ENCODE measurements around the gene BLOC1S4.

BLOC1S4 gene

DNA sequence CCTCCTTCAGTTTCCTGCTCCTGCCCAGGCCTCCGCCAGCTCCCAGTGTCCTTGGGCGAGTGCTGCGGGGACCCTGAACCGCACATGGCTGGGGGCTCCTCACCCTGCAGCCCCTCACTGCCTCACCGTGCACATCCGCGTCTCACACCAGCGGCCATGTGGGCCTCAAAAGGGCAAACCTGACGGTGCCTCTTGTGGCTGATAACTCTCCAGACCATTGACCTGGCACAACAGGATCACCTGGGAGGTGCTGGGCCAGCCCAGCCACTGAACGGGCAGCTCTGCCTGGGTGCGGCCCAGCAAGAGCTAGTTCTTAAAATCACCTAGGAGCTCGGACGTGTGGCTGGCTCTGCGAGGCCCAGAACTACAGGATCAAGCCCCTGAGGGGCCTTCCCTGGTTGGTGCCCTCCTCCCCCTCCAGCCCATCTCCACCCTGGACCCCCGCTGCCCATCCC, 26.4 kb upstream of the BLOC1S4 start:
- DNase-seq (ENCODE audit: extremely low read depth in 1 of 2, low read depth in 1 of 2) = no peak

DNA sequence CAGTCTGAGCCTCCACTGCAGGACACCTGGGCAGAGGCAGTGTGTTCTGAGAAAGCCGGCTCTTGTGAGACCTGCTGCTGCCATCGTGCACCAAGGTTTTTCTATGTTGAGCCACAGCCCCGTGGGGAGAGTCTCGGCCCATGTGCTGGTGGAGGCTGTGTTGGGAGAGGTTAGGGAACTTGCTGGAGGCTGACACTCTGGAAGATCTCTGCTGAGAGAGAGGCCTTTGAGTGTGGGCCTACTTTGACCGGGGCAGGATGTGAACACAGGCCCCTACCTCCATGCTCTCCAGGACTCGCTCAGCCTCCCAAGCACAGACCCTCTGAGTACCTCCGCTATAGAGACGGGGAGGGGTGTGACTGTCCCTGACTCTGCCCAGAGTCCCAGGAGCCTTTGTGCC, 23.6 kb upstream of the BLOC1S4 start:
- DNase-seq (ENCODE audit: extremely low read depth in 1 of 2, low read depth in 1 of 2) = no peak

DNA sequence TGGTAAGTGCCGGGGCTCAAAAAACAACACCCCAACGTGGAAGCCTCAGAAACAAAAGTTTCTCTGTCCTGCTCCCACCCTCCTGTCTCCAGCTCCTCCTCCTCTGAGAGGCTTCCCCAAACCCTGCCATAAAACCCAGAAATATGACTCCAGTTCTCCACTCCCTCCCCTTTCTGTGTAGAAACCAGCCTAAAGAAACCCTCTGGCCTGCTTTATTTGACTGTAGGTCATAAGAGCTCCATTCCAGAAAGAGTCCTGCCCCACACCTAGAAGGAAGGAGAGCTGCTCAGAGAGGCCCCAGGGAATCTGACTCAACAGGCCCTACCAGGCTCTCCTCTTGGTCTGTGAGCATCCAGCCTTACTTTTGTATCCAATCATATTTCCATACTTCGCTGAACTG, 23.2 kb upstream of the BLOC1S4 start:
- DNase-seq (ENCODE audit: extremely low read depth in 1 of 2, low read depth in 1 of 2) = no peak

DNA sequence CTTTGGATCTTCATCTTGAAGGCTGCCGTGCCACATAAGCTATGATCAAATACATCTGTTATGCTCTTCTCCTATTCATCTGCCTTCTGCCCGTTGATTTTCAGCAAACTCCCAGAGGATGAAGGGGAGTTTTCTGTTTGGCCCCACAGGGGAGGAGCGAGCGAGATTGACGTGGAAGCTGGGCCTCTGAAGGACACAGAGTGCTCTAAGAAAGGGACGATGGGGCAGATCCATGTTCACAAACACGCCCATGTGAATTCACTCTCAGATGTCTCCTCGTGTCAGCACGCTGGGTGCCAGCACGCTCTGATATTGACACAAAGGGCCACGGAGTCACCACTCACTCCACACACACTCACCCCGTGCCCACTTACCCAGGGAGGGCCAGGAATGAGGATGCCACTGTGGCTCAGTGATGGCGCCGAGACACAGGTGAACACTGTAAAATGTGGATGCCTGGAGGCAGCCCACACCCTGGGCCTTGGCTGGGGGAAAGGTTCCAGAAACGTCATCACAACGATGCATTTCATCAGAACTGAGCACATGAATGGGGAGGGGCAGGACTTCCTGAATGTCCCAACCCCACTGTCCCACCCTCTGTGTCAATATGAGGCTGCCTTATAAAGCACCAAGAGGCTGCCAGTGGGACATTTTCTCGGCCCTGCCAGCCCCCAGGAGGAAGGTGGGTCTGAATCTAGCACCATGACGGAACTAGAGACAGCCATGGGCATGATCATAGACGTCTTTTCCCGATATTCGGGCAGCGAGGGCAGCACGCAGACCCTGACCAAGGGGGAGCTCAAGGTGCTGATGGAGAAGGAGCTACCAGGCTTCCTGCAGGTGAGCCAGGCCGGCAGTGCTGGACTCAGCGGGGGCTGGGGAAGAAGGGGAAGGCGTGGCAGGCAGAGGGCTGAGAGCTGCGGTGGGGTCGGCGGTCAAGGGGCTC, 22.5 kb upstream of the BLOC1S4 start, which contains the start of gene S100P:
S100P (plus strand) TSS at position 648 of the 946 bp plus-strand sequence; CDS start at position 703, 55 bp downstream.
- no peak for DNase-seq (ENCODE audit: extremely low read depth in 1 of 2, low read depth in 1 of 2)

DNA sequence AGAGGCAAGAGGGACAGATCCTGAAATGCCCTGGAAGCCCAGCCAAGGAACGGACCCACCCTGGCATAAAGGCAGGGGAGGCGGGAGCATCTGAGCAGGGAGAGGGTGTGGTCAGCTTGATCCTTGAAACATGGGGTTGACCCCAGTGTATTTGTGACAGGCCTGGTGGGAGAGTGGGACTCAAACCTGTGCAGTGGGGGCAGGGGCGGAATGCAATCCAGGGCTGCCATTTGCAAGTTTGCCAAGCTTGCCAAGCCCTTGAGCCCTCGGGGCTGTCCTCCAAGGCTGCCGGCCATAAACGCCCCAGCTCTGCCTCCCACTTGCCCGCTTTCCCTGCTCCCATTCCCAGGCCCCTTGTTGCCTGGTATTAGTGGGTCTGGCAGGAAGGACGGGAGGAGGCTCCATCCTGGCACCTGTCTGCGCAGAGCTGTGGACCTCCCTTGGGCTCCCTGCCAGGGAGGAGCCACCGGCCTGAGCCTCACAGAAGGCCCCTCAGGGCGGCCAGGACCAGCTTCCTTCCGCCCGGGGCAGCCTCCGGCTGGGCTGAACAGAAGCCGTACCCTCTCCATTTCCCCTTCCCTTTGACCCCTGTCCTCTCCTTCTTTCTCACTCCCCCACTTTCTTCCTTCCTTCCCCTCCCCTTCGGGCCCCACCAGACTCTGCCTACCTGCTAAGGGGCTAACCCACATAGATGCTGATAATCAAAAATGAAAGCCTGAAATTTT, 21.6 kb upstream of the BLOC1S4 start:
- DNase-seq (ENCODE audit: extremely low read depth in 1 of 2, low read depth in 1 of 2) = no peak

DNA sequence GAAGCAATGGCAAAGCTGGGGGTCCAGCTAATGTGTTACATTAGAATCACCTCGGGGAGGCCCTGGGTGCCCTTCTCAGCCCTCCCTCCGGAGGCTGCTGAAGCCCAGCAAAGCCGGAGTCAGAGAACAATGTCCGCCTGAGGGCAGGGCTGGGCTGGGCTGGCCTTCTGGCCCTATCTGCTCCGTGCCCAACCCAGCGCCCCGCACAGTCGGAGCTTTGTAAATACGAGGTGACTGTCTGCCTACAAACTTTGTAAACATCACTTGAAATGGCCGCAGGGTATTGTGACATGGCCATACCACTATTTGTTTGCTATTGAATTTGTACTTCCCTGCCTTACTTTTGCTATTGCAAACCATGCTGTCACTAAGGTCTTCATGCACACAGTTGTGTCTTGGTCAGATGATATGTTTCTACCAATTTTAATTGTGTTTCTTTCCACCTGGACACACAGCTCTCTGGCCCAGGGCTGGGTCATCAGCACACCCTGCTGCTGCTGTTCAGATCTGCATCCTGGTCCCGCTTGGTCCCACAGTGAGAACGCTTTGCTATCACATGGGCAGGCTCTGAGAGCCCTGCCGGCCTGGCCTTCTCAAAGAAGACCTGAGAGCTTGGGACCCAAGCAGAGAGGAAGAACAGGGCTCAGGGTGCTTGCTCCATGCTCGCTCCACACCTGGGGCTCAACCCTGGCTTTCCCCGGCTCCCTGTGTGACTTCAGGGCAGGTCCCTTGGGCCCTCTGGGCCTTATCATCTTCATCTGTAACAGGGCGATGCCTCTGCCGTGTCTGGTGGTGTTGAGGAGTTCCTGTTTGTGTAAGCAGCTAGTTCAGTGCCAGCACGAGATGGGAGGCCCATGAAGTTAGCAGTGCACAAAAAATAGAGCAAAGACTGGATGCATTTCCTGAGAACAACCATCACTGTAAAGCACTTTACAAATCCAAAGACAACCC, 20.0 kb upstream of the BLOC1S4 start:
- DNase-seq (ENCODE audit: extremely low read depth in 1 of 2, low read depth in 1 of 2) = no peak

DNA sequence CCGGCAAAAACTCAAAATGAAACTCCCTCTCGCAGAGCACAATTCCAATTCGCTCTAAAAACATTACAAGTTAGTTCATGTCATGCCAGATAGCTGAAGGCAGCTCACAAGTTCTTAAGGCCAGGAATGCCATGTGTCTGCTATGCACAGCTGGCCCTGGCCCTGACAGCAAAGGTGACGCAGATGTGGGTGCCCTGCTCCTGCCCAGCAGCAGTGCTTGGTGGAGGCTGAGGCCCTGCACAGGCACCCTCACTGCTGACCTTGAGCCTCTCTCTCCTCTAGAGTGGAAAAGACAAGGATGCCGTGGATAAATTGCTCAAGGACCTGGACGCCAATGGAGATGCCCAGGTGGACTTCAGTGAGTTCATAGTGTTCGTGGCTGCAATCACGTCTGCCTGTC, 19.4 kb upstream of the BLOC1S4 start:
- no peak for DNase-seq (ENCODE audit: extremely low read depth in 1 of 2, low read depth in 1 of 2)

DNA sequence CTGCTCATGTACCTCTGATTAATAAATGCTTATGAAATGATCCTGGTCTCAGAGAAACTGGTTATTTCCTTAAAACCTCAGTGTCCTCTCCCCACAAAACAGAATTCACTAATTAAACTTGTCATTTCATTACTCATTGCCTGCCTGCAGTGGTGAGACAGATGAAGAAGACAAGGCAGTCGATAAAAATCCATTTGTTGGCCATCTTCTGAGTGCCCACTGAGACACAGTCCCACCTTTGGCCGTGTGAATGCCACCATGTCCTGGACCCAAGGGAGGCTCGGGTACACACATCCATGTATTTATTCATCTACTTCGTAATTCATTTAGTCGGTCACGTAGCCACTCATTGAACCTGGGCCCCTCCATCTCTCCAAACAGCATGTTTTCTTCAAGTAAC, 18.8 kb upstream of the BLOC1S4 start:
- DNase-seq (ENCODE audit: extremely low read depth in 1 of 2, low read depth in 1 of 2) = no peak

DNA sequence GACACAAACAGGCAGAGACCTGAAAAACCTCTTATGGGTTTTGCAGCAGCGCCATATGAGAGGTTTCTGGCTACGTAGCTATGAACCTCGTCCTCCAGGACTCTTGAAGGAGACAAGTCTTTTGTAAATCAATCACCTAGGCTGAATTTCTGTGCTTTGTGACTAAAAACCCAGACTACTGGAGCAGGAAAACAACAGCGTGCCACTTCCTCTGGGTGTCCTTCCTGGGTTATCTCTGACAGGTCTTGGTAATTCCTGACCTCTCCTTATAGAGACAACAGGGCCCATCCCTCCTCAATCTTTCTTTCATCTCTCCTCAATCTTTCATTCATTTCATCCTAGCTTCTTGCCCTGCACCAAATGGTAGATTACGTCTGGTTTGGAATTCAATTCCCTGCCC, 16.6 kb upstream of the BLOC1S4 start:
- DNase-seq (ENCODE audit: extremely low read depth in 1 of 2, low read depth in 1 of 2) = no peak

DNA sequence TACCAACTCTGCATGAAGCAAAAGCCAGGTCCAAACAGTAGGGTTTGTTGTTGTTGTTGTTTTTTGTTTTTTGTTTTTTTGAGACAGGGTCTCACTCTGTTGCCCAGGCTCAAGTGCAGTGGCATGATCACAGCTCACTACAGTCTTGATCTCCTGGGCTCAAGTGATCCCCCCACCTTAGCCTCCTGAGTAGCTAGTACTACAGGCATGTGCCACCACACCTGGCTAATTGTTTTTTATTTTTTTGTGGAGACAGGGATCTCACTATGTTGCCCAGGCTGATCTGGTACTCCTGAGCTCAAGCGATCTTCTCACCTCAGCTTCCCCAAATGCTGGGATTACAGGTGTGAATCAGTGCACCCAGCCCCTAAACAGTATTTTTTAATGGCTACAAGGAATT, 16.1 kb upstream of the BLOC1S4 start:
- no peak for DNase-seq (ENCODE audit: extremely low read depth in 1 of 2, low read depth in 1 of 2)

DNA sequence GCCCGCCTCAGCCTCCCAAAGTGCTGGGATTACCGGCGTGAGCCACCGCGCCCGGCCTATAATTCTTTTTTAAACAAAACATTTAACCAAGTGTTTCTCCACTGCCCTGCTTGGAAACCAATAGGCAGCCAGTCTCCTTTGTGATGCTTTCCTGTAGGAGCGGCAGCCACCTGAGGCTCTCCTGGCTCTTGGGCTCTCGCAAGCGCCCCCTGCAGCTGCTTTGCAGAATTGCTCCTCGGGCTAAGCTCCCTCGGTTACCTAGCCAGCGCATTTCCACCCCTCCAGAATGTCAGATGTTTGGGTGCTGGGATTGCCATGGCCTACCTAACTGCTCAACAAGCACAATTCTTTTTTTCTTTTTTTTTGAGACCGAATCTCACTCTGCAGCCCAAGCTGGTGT, 14.6 kb upstream of the BLOC1S4 start:
- DNase-seq (ENCODE audit: extremely low read depth in 1 of 2, low read depth in 1 of 2) = no peak

DNA sequence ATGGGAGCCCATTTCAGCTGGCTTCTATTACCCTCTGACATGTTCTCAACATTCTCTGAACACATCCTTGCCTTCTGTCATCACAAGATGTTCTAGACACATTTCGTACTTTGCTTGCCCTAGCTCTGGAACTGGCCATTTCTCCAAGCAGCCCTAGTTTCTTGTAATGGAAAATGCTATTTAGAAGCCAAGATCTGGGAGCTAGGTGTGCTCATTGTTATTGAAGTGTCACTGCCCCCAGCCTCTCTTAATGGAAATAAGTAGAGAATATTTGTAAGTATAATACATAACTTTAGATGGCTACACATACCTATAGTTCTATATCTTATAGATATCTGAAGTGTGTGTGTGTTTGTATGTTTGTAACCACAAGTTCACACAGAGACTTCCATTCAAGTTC, 13.2 kb upstream of the BLOC1S4 start:
- no peak for DNase-seq (ENCODE audit: extremely low read depth in 1 of 2, low read depth in 1 of 2)

DNA sequence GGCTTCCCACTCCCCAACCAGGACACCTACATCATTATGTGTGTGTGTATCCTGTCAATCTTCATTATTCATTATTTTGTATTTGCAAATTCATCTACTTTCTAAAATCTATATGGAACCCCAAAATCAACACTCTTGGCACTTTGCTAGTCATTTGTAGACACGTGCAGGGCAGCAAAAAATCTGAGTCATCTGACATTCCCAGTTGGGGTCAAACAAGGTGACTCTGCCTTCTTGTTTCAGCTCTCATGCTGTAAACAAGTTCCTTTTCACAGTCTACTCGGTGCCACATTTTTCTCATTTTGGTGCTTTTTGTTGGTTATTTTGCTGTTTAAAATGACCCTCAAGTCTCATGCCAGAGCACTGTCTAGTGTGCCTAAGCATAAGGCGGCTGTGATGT, 12.2 kb upstream of the BLOC1S4 start:
- no peak for DNase-seq (ENCODE audit: extremely low read depth in 1 of 2, low read depth in 1 of 2)

DNA sequence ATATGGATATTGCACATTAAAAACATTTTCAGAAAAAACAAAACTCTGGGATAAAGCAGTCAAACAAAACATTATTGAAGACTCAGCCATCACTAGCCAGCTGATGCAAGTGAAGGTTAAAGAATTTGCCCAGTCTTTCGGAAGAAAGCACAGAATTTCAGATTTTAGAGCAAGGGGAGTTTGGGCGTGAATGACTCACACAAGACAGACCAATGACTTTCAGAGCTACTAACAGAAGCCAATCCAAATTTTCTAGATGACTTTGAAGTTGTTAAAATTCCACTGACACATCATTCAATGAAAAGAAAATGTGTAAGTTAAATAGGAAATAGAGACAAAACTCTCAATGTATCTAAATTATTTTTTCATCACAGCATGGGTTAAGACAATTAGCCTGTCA, 10.3 kb upstream of the BLOC1S4 start:
- no peak for DNase-seq (ENCODE audit: extremely low read depth in 1 of 2, low read depth in 1 of 2)

DNA sequence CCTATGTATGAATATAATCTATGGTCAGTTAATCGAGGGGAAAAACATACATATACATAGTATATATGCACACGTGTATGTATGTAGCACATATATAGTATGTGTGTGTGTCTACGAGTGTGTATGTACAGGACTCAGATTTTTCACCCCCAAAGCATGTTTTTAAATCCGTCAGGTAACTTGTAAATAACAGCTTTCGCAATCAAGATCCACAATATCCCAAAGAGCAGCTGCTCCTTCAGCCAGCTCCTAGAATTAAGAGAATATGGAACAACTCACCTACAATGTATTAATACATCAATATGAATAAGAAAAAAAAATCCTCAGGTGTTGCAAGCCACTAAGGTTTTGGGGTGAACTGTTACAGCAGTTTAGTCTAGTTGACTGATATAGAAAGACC, 9.8 kb upstream of the BLOC1S4 start:
- DNase-seq (ENCODE audit: extremely low read depth in 1 of 2, low read depth in 1 of 2) = no peak

DNA sequence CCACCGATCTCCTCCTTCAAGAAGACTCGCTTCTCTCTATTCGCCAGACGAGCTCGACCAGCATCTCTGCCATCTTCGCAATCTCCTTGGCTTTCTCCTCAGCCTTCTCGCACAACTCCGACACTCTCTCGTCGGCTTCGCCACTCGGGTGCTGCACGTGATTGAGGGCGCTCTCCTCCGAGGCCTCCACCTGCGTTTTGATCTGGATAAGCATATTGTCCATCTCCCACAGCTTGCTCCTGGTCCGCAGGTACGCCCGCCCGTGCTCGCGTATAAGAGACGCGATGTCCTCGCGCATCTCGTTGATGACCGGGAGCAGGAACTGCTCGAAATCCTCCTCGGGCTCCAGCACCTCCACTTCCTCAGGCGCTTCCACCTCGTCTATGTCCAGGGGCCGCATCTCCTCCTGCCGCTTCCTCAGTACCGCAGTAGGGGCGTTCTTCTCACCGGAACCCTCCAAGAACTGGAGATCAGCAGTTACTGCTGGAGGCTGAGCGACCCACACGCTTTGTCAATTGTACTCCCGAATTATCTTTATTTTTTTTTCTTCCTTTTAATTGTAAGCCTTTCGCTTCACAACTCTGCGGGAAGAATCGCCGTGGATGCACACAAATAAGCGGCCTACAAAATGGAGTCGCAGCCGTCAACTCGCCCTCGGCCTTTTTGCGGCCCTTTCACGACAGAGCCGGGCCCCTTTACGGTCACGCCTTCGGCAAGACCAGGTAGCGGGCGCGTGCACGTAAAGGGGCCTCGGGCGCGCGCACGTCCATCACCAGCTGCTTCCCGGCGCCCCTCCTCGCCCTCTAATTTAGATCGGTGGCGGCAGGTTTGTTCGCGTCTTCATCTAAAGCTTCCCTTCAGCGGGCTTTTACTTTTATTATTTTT, 6.5 kb upstream of the BLOC1S4 start, which contains the start of gene MRFAP1L1:
MRFAP1L1 (minus strand) TSS at position 636 of the 885 bp plus-strand sequence; CDS start at position 400, 236 bp downstream.
- DNase-seq (ENCODE audit: extremely low read depth in 1 of 2, low read depth in 1 of 2) = peak; percentile 92 to 94

DNA sequence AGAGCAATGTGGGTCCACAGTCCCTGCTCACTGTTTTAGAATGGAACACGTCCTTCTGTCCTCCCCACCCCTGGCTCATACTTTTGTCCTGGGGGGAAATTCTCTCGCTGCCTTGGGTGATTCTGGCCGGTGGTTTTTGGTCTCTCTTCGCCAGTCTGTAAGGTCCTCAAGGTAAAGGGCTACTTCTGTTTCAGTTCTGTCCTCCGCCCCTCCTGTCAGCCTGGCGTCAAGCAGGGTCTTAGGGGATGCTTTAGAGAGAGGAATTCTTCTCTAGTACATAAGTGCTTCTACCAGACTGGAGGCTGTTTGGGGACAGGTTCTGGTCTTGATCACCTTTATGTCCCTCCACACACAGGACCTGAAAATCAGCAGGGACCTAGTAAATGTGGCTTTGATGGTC, 5.7 kb upstream of the BLOC1S4 start:
- DNase-seq (ENCODE audit: extremely low read depth in 1 of 2, low read depth in 1 of 2) = no peak

DNA sequence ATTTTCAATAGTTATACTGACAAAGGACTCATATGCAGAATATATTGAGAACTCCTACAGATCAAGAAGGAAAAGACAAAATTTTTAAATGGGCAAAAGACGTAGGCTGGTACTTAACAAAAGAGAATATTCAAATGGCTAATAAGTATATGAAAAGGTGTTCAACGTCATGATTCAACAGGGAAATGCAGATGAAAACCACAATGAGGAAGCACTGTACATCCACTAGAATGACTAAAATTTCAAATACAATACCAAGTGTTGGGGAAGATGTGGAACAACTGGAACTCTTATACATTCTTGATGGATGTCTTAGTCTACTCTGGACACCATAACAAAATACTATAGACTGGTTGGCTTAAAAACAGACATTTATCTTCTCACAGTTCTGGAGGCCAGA, 5.0 kb upstream of the BLOC1S4 start:
- DNase-seq (ENCODE audit: extremely low read depth in 1 of 2, low read depth in 1 of 2) = no peak

DNA sequence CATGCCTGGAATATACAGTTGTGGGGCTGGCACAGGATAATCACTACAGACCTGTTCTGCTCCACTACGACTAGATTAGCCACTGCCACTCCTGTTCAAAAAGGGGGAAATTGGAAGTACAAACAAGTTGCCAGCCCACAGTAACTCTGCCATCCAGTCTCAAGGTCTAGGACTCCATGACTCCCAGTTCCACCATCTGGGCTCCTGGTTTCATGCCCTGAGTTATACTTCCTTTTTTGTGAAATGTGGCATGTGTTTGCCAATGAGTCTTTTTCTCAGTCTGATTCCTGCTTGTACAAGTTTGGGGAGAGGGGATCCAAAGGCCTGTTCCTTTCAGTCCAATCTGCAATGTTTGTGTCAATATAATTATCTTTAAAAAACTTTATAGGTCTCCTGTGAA, 1.0 kb upstream of the BLOC1S4 start:
- no peak for DNase-seq (ENCODE audit: extremely low read depth in 1 of 2, low read depth in 1 of 2)

DNA sequence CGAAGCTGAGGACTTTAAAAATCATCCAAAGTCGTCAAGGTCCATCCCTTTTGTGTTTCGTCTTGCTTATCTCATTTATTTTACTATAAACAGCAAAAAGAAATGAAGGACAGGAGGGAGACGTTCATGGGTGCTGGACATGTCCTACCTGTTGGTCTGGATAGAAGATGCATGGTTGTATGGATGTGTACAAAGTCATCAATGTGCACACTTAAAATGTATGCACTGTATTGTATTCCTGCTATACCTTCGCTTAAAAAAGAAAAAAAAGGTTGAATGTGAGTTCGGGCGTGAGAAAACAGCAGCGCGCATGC, 313 bp upstream of the BLOC1S4 start:
- no peak for DNase-seq (ENCODE audit: extremely low read depth in 1 of 2, low read depth in 1 of 2)
